Activated naive CD4-positive, alpha-beta T cell treated with anti-CD3 and anti-CD28 coated beads, Interleukin-2, amount 50 U/mL, for 24 hours (primary cell): Measurements from ENCODE around the gene KRT24.
A peak's percentile ranks its signal among the peaks of the same experiment; 100 is the strongest.

Experiments
- H3K27ac Mint-ChIP-seq: one replicate; pipeline ENCODE4 v1.8.0; 2021; ENCODE audit warnings: mild to moderate bottlenecking, mixed read lengths
- H3K27me3 Mint-ChIP-seq: one replicate; pipeline ENCODE4 v1.8.0; 2021; ENCODE audit warnings: mixed read lengths
- H3K36me3 Mint-ChIP-seq: one replicate; pipeline ENCODE4 v1.8.0; 2021; ENCODE audit warnings: mixed read lengths
- H3K4me1 Mint-ChIP-seq: one replicate; pipeline ENCODE4 v1.8.0; 2021; ENCODE audit warnings: mixed read lengths
- H3K4me3 Mint-ChIP-seq: one replicate; pipeline ENCODE4 v1.8.0; 2021; ENCODE audit warnings: mild to moderate bottlenecking, mixed read lengths
- H3K9me3 Mint-ChIP-seq: one replicate; pipeline ENCODE4 v1.8.0; 2021; ENCODE audit warnings: mixed read lengths

KRT24 gene

DNA sequence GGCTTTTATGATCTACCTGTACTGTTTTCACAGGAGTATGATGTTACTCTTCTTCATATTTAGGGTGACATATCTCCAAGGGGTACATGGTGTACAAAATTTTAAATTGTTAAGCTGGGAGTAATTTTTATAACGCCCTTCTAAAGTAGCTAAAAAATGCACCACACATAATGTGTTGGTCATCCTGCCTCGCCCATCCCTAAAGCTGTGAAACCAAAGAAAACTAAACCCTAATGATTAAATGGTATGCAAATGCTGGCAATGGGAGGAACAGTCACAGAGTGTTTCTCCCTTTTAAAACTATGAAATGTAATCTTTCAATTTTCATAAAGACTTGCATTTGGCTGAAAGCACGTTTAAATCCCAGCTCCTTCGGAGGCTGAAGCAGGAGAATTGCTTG is 2.0 kb upstream of the KRT24 start:
- Mint-ChIP-seq H3K27me3 (peaks cover 7% of the 10 kb centered on the region), H3K36me3 (no peaks in the 10 kb centered on the region), H3K27ac (no peak overlapping the region), H3K4me1 (no peaks in the 10 kb centered on the region), H3K4me3 (no peak overlapping the region), H3K9me3 (no peaks in the 10 kb centered on the region)

DNA sequence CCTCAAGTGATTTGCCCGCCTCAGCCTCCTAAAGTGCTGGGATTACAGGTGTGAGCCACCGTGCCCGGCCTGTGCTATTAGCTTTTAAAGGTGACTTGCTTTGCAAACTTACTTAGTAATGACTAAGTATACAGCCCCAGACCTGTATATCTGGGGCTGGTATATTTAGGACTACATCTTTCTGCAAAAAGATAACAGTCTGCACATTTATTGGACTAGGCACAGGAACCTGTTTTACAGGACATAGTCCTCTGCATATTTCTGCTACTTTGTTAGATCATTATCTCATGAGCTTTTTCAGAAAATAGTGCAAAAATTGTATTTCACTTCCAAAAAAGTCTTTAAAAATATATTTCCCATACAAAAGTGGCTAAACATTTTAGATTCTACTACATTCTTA is 1.3 kb downstream of the KRT24 start:
- H3K9me3 Mint-ChIP-seq = no peaks in the 10 kb centered on the region
- H3K4me1 Mint-ChIP-seq = no peaks in the 10 kb centered on the region
- no peak overlapping the region for H3K4me3 Mint-ChIP-seq
- H3K36me3 Mint-ChIP-seq = no peaks in the 10 kb centered on the region
- H3K27me3 Mint-ChIP-seq = peaks cover 11% of the 10 kb centered on the region
- no peak overlapping the region for H3K27ac Mint-ChIP-seq

DNA sequence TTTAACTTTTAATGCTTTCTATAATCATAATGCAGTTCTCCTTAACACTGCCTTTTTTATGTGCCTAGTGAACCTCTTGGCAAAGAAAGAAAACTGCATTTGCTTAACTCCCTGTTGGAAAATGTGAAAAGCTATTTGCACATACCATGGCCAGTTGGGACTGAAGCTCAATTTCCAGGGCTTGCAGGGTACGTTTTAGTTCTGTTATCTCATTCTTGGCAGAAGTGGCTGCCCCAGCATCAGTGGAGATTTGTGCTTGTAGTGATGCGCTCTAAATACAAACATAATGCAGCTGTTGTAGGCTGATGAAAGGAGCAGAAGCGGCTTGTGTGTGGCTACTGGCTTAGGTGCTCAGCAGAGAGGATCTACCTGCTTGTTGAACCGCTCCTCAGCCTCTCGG is 3.7 kb downstream of the KRT24 start:
- no peaks in the 10 kb centered on the region for H3K36me3 Mint-ChIP-seq
- H3K27me3 Mint-ChIP-seq = peaks cover 9% of the 10 kb centered on the region
- no peaks in the 10 kb centered on the region for H3K9me3 Mint-ChIP-seq
- no peak overlapping the region for H3K4me3 Mint-ChIP-seq
- peak overlapping the region; percentile 14 for H3K27ac Mint-ChIP-seq
- H3K4me1 Mint-ChIP-seq = no peaks in the 10 kb centered on the region

DNA sequence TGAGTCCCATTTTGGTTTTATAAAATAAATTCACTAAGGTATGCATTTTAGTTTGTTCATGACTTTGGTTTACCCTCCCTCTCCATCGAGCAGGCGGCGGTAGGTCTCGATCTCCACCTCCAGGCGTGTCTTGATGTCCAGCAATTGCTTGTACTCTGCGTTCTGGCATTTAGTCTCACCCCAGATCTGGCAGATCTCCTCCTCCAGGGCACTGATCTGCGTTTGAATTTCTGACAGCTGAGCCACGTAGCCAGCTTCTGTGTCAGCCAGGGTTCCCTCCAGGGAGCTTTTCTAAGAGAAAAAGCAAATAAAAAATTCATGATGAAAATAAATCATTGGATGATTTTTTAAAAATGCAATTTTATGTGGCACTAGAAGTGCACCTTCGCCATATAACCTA is 4.2 kb downstream of the KRT24 start:
- no peak overlapping the region for H3K4me3 Mint-ChIP-seq
- H3K36me3 Mint-ChIP-seq = no peaks in the 10 kb centered on the region
- H3K9me3 Mint-ChIP-seq = no peaks in the 10 kb centered on the region
- H3K27ac Mint-ChIP-seq = no peak overlapping the region
- peaks cover 6% of the 10 kb centered on the region for H3K27me3 Mint-ChIP-seq
- H3K4me1 Mint-ChIP-seq = no peaks in the 10 kb centered on the region

DNA sequence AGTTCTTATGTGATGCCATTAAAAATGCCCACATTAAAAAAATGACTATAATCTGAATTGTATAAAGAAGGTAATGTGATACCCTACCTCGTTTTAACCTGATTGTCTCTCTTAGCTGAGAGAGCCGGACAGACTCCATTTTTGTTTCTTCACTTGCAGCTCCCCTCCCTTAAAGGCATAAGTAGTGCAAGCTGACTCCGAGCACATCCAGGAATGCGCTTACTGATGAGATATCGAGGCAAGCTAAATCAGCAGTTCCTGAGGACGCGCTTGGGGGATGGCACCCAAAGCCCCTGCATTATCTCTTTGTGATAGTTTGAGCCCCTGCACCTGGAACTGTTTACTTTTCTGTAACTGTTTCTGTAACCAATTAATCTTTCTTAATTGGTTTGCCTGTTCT is 6.3 kb downstream of the KRT24 start:
- Mint-ChIP-seq H3K9me3 (no peaks in the 10 kb centered on the region), H3K4me3 (no peak overlapping the region), H3K4me1 (no peaks in the 10 kb centered on the region), H3K36me3 (no peaks in the 10 kb centered on the region), H3K27ac (no peak overlapping the region), H3K27me3 (peaks cover 10% of the 10 kb centered on the region)

DNA sequence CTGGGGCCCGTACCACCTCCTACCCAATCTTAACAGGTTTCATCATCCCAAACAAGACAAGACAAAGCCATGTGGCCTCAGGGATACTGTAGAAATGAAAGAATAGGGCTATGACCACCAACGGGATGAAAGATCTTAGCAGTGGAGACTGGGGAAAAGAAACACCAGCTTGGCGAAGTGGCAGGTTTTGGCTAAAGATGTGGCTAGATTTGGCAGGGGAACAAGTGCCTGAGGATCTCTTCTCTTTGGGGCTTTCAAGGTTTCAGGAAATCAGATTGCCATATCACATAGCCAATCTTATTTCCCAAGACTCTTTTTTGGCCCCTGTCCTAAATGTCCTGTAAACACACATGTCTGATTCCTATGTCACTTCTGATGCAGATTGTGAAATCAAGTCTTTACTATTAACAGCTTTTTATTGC is 6.9 kb downstream of the KRT24 start:
- H3K4me3 Mint-ChIP-seq = no peak overlapping the region
- no peaks in the 10 kb centered on the region for H3K36me3 Mint-ChIP-seq
- H3K9me3 Mint-ChIP-seq = no peaks in the 10 kb centered on the region
- H3K27me3 Mint-ChIP-seq = peaks cover 12% of the 10 kb centered on the region
- H3K27ac Mint-ChIP-seq = no peak overlapping the region
- H3K4me1 Mint-ChIP-seq = no peaks in the 10 kb centered on the region

DNA sequence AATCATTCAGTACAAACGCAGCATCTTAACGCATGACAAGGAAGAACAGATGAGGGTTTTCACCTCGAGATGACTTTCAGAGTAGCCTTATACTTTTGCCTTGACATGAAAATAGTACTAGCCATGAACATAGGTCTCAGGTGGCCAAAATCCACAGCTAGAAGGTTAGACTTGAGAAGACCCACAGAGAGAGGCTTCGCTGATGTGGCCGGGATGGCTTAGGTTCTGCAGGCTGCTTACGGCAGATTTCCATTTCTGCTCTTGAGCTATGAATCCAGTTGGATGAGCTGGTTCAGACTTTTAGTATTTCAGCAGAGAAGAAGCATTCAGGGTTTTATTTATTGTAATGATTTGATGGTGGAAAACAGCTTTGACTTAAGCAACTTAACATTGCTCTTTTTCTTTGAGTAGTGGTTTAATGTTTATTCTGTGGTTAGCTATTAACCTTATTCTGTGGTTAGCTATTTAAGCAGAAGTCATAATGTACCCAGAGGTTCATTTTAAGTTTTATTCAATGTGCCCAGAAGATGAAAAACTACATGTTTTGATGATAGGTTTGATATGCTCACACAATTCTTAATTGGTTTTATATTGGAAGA is 7.6 kb downstream of the KRT24 start:
- Mint-ChIP-seq H3K9me3 (no peaks in the 10 kb centered on the region), H3K27me3 (peaks cover 12% of the 10 kb centered on the region), H3K4me1 (no peaks in the 10 kb centered on the region), H3K4me3 (no peak overlapping the region), H3K27ac (no peak overlapping the region), H3K36me3 (no peaks in the 10 kb centered on the region)

DNA sequence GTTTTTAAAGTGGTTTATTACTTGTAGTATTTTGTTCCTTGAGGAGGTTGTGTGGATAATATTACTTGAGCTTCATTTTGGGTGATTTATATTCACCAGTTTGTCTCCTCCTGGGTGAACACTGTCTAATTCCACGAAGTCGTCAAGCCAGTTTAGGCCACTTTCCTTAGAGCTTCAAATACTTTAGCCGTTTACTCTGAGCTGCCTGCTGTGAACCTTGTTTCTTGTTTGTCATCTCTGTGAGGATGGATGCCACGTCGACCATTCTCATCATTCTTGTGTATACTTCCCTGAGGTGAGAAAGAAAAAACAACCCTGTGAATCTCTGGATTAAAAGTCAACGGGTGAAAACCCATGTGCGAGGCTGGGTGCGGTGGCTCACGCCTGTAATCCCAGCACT is 9.0 kb downstream of the KRT24 start:
- Mint-ChIP-seq H3K9me3 (no peaks in the 10 kb centered on the region), H3K27ac (no peak overlapping the region), H3K4me3 (no peak overlapping the region), H3K4me1 (no peaks in the 10 kb centered on the region), H3K36me3 (no peaks in the 10 kb centered on the region), H3K27me3 (peaks cover 12% of the 10 kb centered on the region)

DNA sequence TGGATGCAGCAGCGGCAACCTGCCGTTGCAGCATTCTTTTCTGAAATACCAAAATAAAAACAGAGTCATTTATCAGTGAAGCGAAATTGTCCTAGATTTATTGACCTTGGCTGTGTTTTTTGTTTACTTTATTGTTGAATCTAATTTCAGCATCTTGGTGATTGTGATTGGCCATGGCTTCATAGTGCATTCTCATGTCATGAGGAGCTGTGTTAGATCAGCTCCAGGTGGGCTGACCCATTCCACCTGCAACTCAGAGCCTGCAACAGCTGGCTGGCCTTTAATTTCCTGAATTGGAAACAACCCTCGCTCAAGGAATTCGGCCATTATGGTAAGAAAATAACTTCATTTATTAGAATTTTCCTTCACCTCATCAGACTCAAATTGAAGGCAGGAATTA is 16.4 kb downstream of the KRT24 start:
- Mint-ChIP-seq H3K4me3 (no peak overlapping the region), H3K9me3 (no peaks in the 10 kb centered on the region), H3K36me3 (no peaks in the 10 kb centered on the region), H3K27ac (no peak overlapping the region), H3K27me3 (peaks cover 4% of the 10 kb centered on the region), H3K4me1 (no peaks in the 10 kb centered on the region)

DNA sequence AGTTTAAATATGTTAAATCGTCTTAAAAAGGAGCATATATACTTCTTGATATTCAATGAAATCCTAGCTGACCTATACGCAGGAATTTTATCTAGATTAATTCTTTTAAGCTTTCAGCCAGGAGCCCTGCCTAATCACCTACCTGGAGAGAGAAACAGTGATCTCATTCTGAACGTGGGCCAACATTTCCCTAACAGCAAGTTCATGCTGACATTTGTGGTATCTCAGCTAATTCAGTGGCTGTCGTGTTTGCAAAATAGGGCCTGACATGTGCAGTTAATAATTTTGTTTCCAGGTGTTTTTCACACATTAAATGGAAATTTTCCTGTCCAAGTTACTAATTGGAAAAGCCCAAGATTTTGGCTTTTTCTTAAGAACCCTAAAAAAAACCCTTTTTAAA is 17.4 kb downstream of the KRT24 start:
- Mint-ChIP-seq H3K4me3 (no peak overlapping the region), H3K36me3 (no peaks in the 10 kb centered on the region), H3K4me1 (no peaks in the 10 kb centered on the region), H3K9me3 (no peaks in the 10 kb centered on the region), H3K27ac (no peak overlapping the region), H3K27me3 (peaks cover 4% of the 10 kb centered on the region)

DNA sequence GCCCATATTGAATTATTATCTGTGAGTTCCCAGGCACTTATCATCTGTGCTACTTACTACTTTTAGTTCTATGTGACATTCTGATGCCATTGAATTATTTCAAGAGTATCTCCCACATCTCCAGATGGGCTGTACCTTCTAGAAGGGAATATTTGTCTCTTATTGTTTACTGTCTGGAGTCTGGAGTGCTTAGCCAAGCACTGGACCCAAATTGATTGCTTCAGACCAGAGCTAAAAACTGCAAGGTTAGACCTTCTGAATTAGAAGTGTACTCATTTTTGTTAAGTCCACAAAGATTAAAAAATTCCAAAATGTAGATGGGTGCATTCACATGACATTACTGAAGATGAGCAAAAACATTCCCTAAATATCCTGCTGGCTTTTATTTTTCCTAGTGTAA is 22.6 kb downstream of the KRT24 start:
- H3K4me3 Mint-ChIP-seq = no peak overlapping the region
- no peak overlapping the region for H3K27ac Mint-ChIP-seq
- H3K4me1 Mint-ChIP-seq = peaks cover 5% of the 10 kb centered on the region
- H3K36me3 Mint-ChIP-seq = no peaks in the 10 kb centered on the region
- H3K9me3 Mint-ChIP-seq = no peaks in the 10 kb centered on the region
- H3K27me3 Mint-ChIP-seq = peaks cover 14% of the 10 kb centered on the region

DNA sequence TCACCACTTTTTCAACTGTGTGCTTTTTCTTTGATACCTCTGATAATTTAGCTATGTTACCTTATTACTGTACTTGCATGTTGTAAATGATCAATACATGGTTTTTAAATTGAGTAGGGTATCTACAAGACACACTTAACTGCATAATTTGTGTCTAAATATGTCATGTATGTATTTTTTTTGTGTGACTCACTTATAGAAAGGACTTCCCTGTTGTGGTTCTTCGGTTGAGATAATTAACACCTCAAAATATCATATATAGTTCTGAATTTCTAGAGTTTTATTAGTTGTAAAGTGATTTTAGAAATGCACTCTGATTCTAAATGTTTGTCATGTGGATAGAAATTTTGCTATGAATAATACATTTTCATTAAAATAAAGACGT is 24.0 kb downstream of the KRT24 start:
- H3K9me3 Mint-ChIP-seq = no peaks in the 10 kb centered on the region
- H3K27ac Mint-ChIP-seq = no peak overlapping the region
- no peak overlapping the region for H3K4me3 Mint-ChIP-seq
- H3K27me3 Mint-ChIP-seq = peaks cover 18% of the 10 kb centered on the region
- H3K36me3 Mint-ChIP-seq = no peaks in the 10 kb centered on the region
- H3K4me1 Mint-ChIP-seq = peaks cover 5% of the 10 kb centered on the region

DNA sequence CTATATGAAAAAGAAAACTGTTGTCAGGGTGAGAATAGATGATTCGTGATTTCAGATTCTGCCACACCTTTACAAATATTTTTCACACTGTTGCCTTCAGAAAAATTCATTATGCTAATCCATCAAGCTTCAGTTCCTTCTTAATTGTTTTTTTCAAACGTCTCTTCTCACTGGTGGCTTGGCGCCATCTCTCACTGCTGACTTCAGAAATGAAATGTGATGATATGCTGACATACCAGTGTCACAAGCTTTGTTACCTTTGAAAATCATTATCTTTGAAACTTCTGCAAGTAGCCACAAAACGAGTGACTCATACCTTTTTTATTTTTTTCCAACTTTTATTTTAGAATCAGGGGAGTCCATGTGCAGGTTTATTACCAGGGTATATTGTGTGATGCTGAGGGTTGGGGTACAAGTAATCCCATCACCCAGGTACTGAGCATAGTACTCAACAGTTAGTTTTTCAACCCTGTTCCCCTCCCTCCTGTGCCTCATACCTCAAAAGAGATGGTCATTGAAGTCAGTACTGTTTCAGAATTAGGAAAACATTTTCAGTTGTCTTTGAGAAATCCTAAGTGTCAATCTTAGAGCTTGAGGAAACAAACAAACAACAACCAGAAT is 24.5 kb downstream of the KRT24 start:
- Mint-ChIP-seq H3K4me3 (no peak overlapping the region), H3K9me3 (no peaks in the 10 kb centered on the region), H3K4me1 (peaks cover 5% of the 10 kb centered on the region), H3K36me3 (no peaks in the 10 kb centered on the region), H3K27ac (no peak overlapping the region), H3K27me3 (peaks cover 17% of the 10 kb centered on the region)

DNA sequence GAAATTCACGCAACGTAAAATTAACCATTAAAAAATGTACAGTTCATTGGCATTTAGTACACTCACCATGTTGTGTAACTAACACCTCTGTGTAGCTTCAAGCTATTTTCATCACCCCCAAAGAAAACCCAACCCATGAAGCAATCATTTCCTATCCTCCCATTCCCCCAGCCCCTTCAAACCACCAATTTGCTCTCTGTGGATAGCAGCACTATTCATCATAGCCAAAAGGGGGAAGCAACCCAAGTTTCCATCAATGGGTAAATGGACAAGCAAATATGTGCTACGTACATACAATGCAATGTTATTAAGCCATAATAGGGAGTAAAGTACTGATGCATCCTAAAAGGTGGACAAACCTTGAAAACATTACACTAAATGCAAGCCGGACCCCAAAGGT is 27.6 kb downstream of the KRT24 start:
- H3K9me3 Mint-ChIP-seq = no peaks in the 10 kb centered on the region
- H3K4me3 Mint-ChIP-seq = no peak overlapping the region
- peaks cover 14% of the 10 kb centered on the region for H3K27me3 Mint-ChIP-seq

DNA sequence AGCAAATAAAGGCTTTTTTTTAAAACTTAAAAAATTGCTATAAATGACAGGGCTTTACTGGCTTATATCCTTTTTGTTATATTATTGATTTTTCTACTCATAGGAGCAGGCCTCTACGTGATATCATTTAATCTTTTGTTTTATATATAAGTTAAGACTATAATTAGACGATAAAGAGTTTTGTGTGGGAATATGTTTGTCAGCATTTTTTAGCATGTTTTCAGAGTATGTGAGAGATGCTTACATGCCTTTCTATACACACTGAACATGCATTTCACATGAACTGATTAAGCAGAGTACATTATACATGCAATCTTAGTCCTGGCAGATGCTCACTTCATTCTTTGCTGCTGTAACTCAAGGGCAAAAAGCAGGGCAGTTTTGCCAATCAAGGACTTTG is 30.9 kb downstream of the KRT24 start:
- H3K4me3 Mint-ChIP-seq = no peak overlapping the region
- H3K27ac Mint-ChIP-seq = no peak overlapping the region
- H3K36me3 Mint-ChIP-seq = no peaks in the 10 kb centered on the region
- no peaks in the 10 kb centered on the region for H3K4me1 Mint-ChIP-seq
- no peaks in the 10 kb centered on the region for H3K9me3 Mint-ChIP-seq
- peaks cover 11% of the 10 kb centered on the region for H3K27me3 Mint-ChIP-seq

More for the DNA sequence above, 27.6 kb downstream of the KRT24 start:
- H3K36me3 Mint-ChIP-seq = no peaks in the 10 kb centered on the region
- peaks cover 5% of the 10 kb centered on the region for H3K4me1 Mint-ChIP-seq
- no peak overlapping the region for H3K27ac Mint-ChIP-seq

DNA sequence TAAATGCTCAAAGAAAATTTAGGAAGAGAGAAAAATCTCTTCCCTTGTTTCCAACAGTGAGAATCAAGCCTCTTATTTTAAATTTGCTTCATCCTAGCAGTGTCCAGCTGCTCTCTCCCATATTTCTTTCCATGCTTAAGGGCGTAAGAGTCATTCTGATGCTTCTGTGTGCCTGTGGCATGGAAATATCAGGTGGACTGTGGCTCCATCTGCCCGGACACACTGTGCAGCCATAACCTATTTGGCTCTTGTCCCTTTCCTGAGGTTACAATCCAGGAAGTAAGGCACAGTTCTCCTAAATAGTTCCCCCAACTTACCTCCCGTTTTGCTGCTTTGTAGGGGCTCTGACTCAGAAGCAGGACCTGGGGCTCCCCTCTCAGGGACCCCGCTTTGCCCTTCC is 32.3 kb downstream of the KRT24 start:
- Mint-ChIP-seq H3K27ac (no peak overlapping the region), H3K27me3 (peaks cover 7% of the 10 kb centered on the region), H3K4me1 (no peaks in the 10 kb centered on the region), H3K36me3 (no peaks in the 10 kb centered on the region), H3K4me3 (no peak overlapping the region), H3K9me3 (no peaks in the 10 kb centered on the region)

DNA sequence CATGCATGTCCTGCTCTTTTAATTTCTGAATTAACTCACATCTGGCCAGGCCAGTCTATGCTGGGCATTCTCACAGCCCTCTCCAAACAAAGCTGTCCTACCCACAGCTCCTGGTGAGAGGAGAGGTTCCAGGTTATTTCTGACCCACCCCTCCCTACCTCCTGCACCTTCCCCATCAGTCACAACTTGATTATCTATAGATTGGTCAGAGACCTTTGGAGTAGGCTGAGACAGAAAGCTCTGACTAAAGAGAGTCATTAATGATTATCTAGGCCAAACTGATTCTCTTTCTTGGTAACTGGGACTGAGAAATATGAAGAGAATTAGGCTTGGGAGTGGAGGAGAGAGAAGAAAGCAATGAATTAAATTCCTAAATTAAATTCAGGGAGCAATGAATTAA is 37.2 kb downstream of the KRT24 start:
- Mint-ChIP-seq H3K4me1 (peaks cover 7% of the 10 kb centered on the region), H3K27me3 (peaks cover 13% of the 10 kb centered on the region)

More for the DNA sequence above, 37.2 kb downstream of the KRT24 start:
- H3K9me3 Mint-ChIP-seq = no peaks in the 10 kb centered on the region
- H3K4me3 Mint-ChIP-seq = no peak overlapping the region
- H3K27ac Mint-ChIP-seq = no peak overlapping the region
- H3K36me3 Mint-ChIP-seq = no peaks in the 10 kb centered on the region
